Measurements from ENCODE around the gene ZNF681. TPM values are rescaled to one million over a fixed set of nuclear protein-coding genes. Genes with fewer than 3 reads are reported as not detected.
"Not testable (repeated sequence)": the region's sequence is repeated elsewhere in the genome, so short reads cannot be mapped to it uniquely, and the experiment has no call there.

ZNF681 gene
- total and polyA plus RNA-seq, 2 of the 4 experiments (the other 2 are of a cell fraction), result 0.15 to 0.54 TPM

- no peak overlapping the region for H3K9ac ChIP-seq (ENCODE audit: low read depth, low read length)
- no peaks in the 10 kb centered on the region for H3K9me1 ChIP-seq (ENCODE audit: insufficient read depth, low read length)
- H3K14ac ChIP-seq (replicated peaks; ENCODE audit: low read depth, low read length), result no peak overlapping the region
- no peaks in the 10 kb centered on the region for H4K20me1 ChIP-seq (ENCODE audit: insufficient read depth, low read length)
- no peak overlapping the region for H2BK20ac ChIP-seq (ENCODE audit: low read depth, low read length)
- no peak overlapping the region for H2AK9ac ChIP-seq (replicated peaks; ENCODE audit: low read depth, low read length, poor library complexity)
- H3K18ac ChIP-seq (ENCODE audit: low read depth, low read length), result no peak overlapping the region
- H4K8ac ChIP-seq (ENCODE audit: low read depth in 2 of 2, low read length in 2 of 2), result no peak overlapping the region
- in situ Hi-C loops (cut with MboI; ENCODE audit: low sequenced_read_pairs), result no loop called here
- ATAC-seq (ENCODE audit: low read depth) (peak; percentile 27; the same call in 1 of the 2 replicates), DNase-seq (no peak)
- no CpG with 5 or more reads among the region's 6 CpGs for WGBS, 2 experiments (ENCODE audit: extremely low coverage in 2 of 2, insufficient read length in 1 of 2)
- no peak overlapping the region for H4K91ac ChIP-seq (ENCODE audit: insufficient read depth, low read depth, low read length)
- no peak for TF ChIP-seq POLR2A (IDR thresholded peaks at IDR 0.05; ENCODE audit: low read depth, low read length)
- no peak overlapping the region for H2BK120ac ChIP-seq (ENCODE audit: low read depth, low read length)
- intact Hi-C loops (cut with micrococcal nuclease), result no loop called here
- no peak overlapping the region for H3K56ac ChIP-seq (ENCODE audit: extremely low read depth, insufficient read depth, low read length)
- no peaks in the 10 kb centered on the region for H3K79me1 ChIP-seq (ENCODE audit: low read depth in 1 of 2, low read length in 2 of 2)
- no peak overlapping the region for H3K23ac ChIP-seq (ENCODE audit: low read depth, low read length)
- no peak overlapping the region for H2BK15ac ChIP-seq (ENCODE audit: low read depth, low read length)
- H4K5ac ChIP-seq (ENCODE audit: low read depth, low read length), result no peak overlapping the region
- POLR2A ChIA-PET (ENCODE audit: unreplicated experiment), result no interaction called here
- CTCF ChIA-PET, result interaction anchor here (0.9 kb wide), 1 partner anchor 9 kb away, joined by 3 read pairs; no protein-coding TSS in a partner anchor
- H3K4ac ChIP-seq (ENCODE audit: low read depth, low read length), result no peak overlapping the region
- no peak overlapping the region for H2AFZ ChIP-seq (replicated peaks; ENCODE audit: low read length, poor library complexity)
- no peak overlapping the region for H3K4me2 ChIP-seq (ENCODE audit: low read depth, low read length)
- no peak overlapping the region for H2AK5ac ChIP-seq (ENCODE audit: low read depth, low read length)
- dilution Hi-C loops (cut with HindIII; ENCODE audit: low sequenced_read_pairs, unreplicated experiment), result no loop called here
- H3K27ac ChIP-seq (ENCODE audit: insufficient read depth, low read length), result no peak overlapping the region
- H2BK5ac ChIP-seq (ENCODE audit: low read depth, low read length, poor library complexity, severe bottlenecking), result no peak overlapping the region
- H3K9me3 ChIP-seq (ENCODE audit: control insufficient read depth, insufficient read depth, low read length), result peaks cover 2% of the 10 kb centered on the region; the same call in 1 of the 2 replicates
- no peaks in the 10 kb centered on the region for H3K36me3 ChIP-seq (ENCODE audit: control insufficient read depth, insufficient read depth, low read length)
- no peaks in the 10 kb centered on the region for H3K27me3 ChIP-seq (ENCODE audit: control insufficient read depth, insufficient read depth, low read length)
- BruUV-seq (replicated peaks), result no TSS peak
- H3K4me3 ChIP-seq (ENCODE audit: insufficient read depth, low read depth, low read length), result no peak overlapping the region
- H3K4me1 ChIP-seq (ENCODE audit: control insufficient read depth, insufficient read depth, low read length), result no peaks in the 10 kb centered on the region
Measured at GRCh38 chr19:23698711-23699520, 59.8 kb downstream of the ZNF681 start.

GRCh38 chr19:23692937-23693336 is 65.8 kb downstream of the ZNF681 start:
- H3K14ac ChIP-seq (replicated peaks; ENCODE audit: low read depth, low read length); H3K27me3 ChIP-seq (ENCODE audit: control insufficient read depth, insufficient read depth, low read length); dilution Hi-C loops (cut with HindIII; ENCODE audit: low sequenced_read_pairs, unreplicated experiment); H2BK5ac ChIP-seq (ENCODE audit: low read depth, low read length, poor library complexity, severe bottlenecking); H3K4ac ChIP-seq (ENCODE audit: low read depth, low read length); H3K9me3 ChIP-seq (ENCODE audit: control insufficient read depth, insufficient read depth, low read length); H2BK20ac ChIP-seq (ENCODE audit: low read depth, low read length); H2AK5ac ChIP-seq (ENCODE audit: low read depth, low read length); H2AK9ac ChIP-seq (replicated peaks; ENCODE audit: low read depth, low read length, poor library complexity); intact Hi-C loops (cut with micrococcal nuclease); H2AFZ ChIP-seq (replicated peaks; ENCODE audit: low read length, poor library complexity); H3K9me1 ChIP-seq (ENCODE audit: insufficient read depth, low read length); H3K36me3 ChIP-seq (ENCODE audit: control insufficient read depth, insufficient read depth, low read length); H4K20me1 ChIP-seq (ENCODE audit: insufficient read depth, low read length); H2BK15ac ChIP-seq (ENCODE audit: low read depth, low read length); H3K27ac ChIP-seq (ENCODE audit: insufficient read depth, low read length); H3K23ac ChIP-seq (ENCODE audit: low read depth, low read length); H3K4me3 ChIP-seq (ENCODE audit: insufficient read depth, low read depth, low read length); H3K4me2 ChIP-seq (ENCODE audit: low read depth, low read length); H3K56ac ChIP-seq (ENCODE audit: extremely low read depth, insufficient read depth, low read length); H3K4me1 ChIP-seq (ENCODE audit: control insufficient read depth, insufficient read depth, low read length); DNase-seq; BruUV-seq (replicated peaks); H2BK120ac ChIP-seq (ENCODE audit: low read depth, low read length); H3K9ac ChIP-seq (ENCODE audit: low read depth, low read length); H3K79me1 ChIP-seq (ENCODE audit: low read depth in 1 of 2, low read length in 2 of 2); ATAC-seq (ENCODE audit: low read depth); in situ Hi-C loops (cut with MboI; ENCODE audit: low sequenced_read_pairs); POLR2A ChIA-PET (ENCODE audit: unreplicated experiment); H4K91ac ChIP-seq (ENCODE audit: insufficient read depth, low read depth, low read length); H3K18ac ChIP-seq (ENCODE audit: low read depth, low read length); H4K8ac ChIP-seq (ENCODE audit: low read depth in 2 of 2, low read length in 2 of 2); H4K5ac ChIP-seq (ENCODE audit: low read depth, low read length): not testable (repeated sequence)
- no CpG with 5 or more reads among the region's 9 CpGs for WGBS, 2 experiments (ENCODE audit: extremely low coverage in 2 of 2, insufficient read length in 1 of 2)
- CTCF ChIA-PET, result interaction anchor here (1.0 kb wide), 1 partner anchor 11 kb away, joined by 3 read pairs; no protein-coding TSS in a partner anchor

Data from IMR-90 (cell line).